GM19395 (cell line): ENCODE measurements around the gene KL.

ENCODE experiments used
- ATAC-seq: cut with Tn5 transposase; IDR thresholded peaks from one replicate; pipeline ENCODE4 v1.9.1; 2021; ENCODE audit warnings: mild to moderate bottlenecking, moderate library complexity; ENCODE audit not compliant: unreplicated experiment

Gene KL

DNA sequence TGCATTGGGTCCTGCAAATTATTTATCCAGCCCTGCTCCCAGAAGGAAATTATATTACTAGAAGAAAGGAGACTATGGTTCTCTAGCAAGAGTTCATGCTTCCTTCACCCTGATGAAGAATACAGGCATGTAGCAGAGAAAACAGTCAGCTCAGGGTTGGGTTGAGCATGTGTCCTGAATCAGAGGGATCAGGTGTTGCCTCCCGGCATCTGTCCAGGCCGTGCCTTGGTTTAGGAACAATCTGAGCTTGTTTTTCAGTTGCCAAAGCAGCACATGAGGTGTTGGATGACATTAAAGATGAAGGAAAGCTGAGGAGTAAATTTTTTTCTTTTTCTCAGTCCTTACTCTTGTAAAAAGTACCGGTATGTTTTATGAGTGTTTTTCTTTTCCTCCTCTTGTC, 62.0 kb downstream of the KL start:
- no peak for ATAC-seq

DNA sequence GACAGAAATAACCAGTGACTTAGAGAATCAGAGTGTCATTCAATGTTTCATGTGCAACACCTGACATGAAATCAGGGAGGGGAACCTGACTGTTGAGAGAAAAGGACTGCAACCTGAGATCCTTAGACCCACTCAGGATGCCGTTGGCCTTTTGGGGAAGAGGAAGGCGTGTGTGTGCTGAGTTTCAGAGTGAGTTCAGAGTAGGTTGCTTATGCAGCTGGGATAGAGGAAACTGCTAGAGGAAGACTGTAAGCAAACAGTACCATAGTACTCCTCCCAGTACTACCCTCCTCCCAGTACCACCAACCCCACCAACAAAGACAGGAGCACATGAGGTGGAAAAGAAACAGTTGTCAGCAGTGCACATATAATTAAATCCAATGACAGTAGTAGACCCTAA, 63.7 kb downstream of the KL start:
- no peak for ATAC-seq

DNA sequence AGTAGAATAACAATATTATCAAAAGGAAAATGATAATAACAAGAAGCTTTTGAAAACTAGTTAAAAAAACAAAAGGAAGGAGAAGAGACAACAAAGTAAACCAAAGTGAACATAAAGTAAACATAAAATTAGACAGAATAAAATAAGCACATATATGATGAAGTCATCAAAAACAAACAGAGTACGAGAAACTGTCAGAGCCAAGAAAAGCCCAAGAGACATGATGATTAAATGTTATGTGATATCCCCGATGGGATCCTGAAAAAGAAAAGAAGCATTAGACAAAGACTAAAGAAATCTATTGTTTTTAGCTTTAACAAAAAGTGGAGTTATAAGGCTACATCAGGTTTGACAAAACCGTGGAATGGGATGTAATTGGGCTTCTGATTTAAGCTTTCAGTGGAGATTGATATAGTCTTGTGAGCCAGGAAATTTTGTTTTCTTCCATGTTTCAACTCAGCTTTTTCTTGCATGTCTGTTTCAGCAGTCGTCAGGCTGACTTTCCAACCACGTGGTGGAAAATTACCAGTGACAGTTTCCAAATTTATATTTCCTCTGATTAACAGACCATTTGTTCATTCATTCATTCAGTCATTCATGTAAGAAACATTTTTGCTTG, 64.9 kb downstream of the KL start:
- ATAC-seq = no peak

DNA sequence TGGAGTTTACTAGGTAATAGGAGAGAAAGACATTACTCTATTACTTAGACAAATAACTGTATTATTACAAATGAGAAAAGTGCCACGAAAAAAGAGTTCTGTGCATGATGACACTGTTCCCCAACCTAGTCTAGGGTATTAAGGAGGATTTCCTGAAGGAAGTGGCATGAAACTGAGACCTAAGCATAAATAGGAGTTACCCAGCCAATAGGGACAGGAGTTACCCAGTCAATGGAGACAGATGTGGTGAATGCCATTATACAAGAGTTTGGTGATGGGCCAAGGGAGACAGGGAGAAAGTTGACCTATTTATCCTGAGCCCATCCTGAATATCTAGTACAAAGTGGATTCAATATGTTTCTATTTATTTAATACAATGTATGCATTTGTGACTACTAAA, 65.4 kb downstream of the KL start:
- ATAC-seq = no peak

DNA sequence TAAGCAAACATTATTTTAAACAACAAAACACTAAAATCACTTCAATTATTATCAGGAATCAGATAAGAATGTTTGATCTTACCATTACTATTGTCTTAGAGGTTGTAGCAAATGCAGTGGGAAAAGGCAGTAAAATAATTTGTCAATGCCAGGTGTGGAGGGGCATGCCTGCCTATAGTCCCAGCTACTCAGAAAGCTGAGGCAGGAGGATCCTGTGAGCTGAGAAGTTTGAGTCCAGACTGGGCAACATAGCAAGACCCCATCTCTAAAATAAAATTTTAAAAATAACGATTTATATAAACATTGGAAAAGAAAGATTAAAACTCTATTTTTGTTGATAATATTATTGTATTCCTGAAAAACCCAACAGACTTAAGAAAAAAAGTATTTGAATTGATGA, 66.8 kb downstream of the KL start:
- no peak for ATAC-seq

DNA sequence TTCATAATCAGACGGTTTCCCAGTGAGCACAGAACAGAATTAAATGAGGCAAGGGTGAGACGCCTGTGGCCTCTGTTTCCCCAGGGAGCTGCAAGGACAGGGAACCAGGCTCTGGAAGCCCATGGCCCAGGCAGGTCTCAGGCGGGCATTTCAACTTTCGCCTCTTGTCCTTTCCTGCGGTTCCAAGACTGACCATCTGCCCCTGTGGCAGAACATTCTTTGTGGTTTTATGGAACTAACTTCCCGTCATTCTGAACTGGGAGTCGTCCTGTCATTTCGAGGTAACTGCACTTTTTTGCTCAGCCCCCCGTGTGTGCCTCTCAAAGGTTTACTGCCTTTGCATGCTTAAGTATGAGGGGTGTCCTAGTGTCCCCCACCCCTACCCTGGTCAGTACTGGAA, 70.9 kb downstream of the KL start:
- no peak for ATAC-seq

DNA sequence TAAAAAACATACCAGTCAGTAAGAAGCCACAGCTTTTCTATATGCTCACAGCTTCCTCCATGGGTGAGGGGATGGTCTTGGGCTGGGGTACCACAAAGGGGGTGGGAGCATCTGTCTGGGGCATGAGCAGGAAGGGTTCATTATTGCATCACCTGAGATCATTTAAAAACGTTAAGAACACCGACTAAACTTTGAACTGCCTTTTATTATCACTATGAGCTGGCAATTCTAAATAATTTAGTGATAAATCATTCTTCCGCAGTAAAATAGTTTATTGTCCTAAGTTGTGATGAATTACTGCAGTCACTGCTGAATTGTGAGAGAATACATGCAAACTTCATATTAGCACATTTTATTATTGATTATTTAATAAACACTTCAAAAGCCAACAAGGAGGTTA, 71.6 kb downstream of the KL start:
- no peak for ATAC-seq

DNA sequence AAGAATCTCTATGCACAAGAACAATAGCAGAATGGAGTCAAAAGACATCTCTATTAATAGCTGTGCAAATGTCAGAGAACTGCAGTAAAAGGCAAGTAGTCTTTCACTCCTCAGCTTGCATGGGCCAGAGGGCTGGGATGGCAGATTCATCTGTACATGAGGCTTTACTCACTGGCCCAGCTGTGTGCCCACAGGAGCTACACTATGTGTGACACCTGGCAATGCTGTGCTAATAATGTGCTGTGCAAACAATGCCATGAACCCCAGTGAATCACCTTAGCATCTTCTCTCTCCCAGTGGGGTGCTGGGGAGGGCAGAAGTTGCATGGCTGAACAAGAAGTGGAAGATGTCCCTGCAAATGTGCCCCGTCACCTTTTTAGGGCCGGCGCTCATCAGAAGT, 73.1 kb downstream of the KL start:
- ATAC-seq = no peak

DNA sequence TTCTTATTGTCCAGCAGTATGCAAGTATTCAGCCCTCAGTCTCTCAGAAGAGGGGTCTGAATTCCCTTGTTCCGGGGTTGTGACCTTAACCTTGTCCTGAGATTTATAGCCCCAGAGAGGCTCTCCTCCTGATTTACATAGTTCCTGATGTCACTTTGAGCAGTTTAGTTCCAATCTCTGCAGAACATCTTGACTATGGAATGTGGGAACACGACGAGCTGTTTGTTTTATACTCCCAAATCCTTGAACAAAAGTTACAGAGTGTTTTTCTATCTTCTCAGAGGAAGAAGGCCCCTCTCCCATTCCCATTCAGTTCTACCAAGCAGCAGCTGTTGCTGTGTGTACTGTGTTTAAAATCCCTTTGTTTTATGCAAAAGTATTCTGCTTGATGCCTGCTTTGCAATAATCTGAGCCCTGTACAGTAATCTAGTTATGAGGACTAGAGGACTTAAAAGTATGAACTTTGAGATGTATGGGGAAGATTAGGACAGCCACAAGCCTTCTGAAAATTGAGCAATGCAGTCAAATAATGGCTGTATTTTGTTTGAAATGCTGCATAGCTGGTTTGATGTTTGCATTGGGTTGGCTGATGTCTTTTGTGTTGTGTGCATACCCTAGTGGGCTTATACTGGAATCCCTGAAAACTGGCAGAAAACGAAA, 74.7 kb downstream of the KL start:
- no peak for ATAC-seq

DNA sequence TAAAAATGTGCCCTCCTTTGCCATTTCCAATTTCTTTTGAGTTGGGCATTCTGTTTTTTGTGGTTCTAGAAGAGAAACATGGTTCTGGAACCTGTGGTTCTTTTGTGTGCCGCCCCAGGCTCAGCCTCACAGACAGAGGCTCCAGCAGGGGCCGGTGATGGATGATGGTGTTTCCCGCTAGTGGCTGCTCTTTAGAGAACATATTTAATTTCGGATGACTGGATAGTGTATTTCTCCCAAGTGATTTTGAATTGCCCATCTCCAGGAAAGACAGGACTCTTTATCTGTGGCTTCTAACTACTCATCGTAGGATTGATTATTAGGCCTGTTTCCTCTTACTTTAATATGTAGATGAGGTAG, 75.2 kb downstream of the KL start:
- ATAC-seq = no peak

DNA sequence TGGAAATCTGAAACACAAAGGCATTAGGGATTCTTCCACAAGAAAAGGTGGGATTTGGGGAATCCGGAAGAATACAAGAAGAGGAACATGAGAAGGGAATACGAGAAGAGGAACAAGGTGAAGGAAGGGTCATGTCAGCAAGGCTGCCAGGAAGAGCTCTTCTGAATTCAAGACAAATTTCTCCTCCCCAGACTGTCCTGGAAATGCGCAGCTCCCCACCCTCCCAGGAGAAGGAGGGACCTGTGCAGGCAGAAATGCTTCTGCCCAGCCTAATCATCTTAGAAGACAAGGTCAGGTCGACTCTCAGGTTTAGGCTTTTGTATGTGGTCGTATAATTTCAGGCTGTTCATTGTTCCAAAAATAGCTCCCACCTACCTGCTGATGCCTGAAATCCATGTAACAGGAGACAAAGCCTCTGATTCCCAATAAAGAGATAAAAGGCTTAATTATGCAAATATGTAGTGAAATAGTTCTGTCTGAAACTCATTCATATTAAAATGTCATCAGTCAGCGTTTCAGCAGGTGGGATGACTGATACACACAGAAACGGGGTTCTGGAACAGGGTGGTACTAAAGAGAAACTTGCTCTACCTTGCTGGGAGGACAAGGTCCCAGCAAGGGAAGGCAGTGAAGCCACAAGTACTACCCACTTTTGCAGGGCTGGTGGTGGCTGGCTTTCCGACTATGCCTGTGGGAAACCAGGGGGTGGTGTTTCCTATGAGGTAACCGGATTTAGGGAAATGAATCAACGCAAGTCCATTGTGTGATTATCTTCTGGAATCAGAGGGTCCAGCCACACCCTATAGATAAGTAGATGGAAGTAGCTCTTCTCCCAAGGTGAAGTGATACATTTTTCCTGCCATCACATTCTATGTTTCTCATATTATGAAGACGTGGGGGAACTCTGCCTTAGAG, 76.1 kb downstream of the KL start:
- no peak for ATAC-seq

DNA sequence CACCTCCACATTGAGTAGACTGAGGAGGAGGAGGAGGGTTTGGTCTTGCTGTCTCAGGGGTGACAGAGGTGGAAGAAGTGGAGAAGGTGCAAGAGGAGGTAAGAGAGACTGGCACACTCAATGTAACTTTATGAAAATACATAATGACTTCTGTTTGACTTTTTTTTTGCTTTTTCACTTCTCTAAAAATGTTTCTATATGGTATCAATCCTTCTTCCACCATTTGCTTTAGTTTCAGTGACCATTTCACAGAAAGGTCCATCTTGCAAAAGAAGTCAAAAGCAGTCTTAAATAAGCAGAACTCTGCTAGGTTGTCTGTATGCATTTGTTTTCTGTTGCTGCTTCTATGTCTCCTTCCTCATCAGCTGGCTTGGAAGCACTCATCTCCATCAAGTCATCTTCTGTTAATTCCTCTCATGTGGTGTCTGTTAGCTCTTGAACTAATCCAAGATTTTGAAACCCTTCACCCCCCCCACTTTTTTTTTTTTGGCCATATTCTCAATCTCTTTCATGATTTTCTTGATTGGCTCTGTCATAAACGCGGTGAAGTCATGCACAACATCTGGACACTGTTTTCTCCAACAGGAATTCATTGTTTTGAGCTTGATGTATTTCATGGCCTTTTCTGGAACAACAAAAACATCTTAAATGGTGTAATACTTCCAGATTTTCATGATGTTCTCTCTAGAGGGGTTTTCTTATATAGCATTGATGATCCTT, 80.8 kb downstream of the KL start:
- no peak for ATAC-seq

DNA sequence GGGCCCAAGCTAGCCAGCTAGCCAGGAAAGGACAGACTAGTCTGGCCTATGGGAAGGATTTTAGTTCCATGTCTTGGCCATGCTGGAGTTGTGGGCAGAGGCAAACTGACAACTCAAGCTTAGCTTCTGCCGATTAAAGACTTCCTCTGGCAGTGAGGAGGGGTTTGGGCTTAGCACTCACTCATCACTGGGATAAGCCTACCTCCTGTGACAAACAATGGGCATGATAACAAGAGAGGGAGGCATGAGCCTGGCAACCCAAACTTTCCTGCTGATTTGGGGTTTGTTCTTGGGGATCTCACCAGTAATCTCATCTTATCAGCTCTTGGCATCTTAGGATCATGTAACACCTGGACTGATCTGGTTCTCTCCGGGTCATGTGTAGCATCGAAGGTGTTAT, 83.6 kb downstream of the KL start:
- no peak for ATAC-seq

DNA sequence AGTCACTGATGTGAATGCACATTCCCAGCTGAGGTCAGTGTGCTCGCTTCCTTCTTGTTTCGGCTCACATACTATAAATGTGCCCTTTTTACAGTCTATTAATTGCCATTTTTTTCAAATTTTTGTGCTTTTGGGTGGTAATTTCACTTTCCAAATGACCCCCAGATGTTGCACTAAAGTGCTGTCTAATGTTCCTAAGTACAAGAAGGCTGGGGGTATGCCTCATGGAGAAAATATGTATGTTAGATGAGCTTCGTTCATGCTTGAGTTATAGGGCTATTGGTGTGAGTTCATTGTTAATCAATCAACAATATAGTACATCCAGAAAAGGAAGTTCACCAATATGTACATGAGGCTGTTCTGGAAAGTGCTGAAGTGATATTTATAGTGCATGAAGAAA, 84.7 kb downstream of the KL start:
- ATAC-seq = no peak

DNA sequence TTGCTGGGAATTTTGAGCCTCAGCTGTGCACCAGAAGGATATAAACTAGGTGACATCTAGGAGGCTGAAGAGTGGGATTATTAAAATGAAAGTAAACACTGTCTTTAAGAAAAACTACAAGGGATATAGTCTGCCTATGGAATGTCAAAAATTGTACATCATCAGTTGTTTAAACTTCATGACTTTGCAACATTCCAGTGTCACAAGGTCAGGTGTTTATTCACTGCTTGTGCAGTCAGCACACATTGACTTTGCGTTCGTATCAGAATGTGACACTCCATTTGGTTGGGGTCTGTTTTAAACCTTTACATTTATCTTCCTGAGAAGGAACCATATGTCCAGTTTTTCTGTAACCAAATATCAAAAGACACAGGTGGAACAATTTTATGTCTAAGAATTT, 85.6 kb downstream of the KL start:
- ATAC-seq = no peak

DNA sequence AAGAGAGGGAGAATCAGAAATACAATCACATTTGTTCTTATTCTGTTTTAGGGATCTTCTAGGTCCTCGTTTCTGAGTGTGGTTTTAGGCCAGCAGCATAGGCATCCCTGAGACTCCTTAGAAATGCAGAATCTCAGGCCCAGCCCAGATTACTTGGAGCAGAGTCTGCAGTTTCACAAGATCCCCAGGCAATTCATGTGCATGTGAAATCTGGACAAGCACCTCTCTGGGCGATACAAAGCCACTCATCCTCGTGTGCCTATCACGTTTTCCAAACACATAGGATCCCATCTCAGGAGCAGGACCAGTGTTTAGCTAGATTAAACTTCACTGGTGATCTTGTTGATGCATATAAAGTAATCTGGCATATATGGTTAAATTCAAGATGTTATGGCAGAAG, 87.2 kb downstream of the KL start:
- ATAC-seq = no peak

DNA sequence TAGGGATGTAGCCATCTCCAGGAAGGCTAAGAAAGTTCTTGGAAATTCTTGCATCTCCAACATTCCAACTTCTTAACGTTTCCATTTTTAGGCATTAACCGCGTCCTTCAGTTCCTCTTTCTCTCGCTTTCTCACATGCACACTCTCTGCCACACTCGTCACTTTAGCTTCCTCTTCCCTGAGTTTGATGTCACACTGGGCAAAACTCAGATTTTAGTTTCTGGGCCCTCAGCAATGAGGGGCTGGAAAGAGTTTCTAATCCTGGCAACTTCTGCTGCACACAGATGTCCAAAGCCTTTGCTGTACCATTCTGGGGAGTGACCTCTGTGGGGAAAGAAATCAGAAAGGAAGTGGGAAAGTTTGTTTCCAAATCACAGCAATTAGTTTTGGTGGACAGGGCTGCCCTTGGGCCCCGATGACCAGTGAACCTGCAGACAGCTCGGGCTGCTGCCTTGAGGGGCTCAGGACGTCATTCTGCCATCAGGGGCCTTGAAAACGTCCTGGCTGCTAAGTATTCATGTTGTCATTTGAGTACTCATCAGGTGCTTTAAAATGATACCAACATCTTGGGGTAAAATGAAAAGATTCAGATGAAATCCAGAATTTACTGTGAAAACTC, 89.3 kb downstream of the KL start:
- no peak for ATAC-seq

DNA sequence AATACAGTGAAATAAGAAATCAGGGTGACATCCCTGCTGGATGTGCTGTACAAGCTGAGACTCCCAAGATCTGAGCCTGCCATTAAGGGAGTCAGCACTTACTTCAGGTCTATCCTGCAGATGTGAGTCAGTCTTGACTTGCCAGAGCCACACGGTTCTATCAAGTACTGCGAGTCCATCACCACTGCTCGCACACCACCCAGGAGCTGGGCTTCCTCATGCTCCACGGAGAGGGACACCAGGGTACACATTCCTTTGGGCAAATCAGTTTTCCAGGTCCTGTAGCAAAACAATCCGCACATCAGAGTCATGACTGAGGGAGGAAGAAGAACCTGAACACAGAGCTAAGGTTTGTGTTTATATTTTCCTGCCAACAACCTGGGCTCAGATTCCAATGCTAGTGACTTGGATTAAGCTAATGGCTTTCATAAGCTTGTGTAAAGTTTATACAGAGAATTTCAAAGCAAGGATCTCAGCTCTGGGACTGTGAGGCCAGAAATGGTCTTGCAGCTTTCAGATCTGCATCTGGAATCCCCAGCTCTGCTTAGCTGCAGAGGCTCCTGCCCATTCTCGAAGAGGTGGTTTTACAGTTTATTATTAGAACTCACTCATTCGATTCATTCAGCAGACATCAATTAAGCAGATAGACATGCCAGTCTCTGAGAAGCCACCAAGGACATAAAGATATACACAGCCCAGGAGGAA, 90.6 kb downstream of the KL start:
- ATAC-seq = no peak

DNA sequence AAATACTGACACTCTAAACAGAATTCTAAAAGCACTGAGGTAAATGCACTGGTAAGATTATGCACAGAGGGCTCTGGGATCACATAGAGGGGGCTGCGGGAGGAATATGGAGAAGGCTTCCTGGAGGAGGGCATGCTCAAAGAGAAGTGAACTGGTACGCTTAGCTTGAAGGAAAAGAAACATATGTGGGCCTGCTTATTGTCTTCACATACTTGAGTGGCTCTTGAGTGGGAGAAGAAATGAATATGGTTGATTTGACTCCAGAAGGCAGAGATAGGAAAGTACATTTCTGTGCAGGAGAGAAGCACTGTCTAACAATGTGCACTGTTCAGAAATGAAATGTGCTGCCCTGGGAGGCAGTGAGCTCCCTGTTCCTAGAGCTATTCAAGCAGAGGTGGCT, 91.1 kb downstream of the KL start:
- no peak for ATAC-seq

DNA sequence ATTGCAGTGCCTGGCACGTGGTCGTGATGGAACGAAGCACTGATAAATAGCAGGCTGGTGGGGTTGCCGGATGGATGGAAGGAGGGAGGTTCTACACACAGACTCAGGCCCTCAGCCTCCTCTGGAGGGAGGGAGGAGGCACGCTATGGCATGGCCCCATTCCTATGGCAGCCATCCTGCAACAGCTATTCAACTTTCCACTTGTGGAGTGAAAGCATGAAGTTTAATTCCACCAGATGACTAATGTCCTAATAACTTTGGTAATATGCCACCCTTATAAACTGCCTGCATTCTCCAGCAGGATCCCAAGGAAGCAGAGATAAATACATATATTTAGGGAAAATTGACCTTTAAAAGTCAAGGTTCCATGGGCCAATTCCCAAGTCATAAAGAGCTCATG, 92.4 kb downstream of the KL start:
- ATAC-seq = no peak
